ENCODE results near the gene CDON. TPM values are rescaled to one million over a fixed set of nuclear protein-coding genes. Genes with fewer than 3 reads are reported as not detected.

The CDON gene
- total and polyA plus RNA-seq, 4 donors: 1.5 to 25.6 (median 9.9) TPM

GRCh38 chr11:125960771-125961170 lies 101.9 kb downstream of the CDON start:
- no peak overlapping the region for H3K4me3 ChIP-seq
- H3K27ac ChIP-seq (ENCODE audit: low read depth in 1 of 2, low read length in 1 of 2): no peak overlapping the region
- H3K4me1 ChIP-seq (ENCODE audit: control insufficient read depth in 5 of 5, insufficient read depth in 5 of 5, low read length in 5 of 5): no peaks in the 10 kb centered on the region
- TF ChIP-seq CTCF (IDR thresholded peaks at IDR 0.05; ENCODE audit: control extremely low read depth, extremely low read depth): no peak
- no peak for ATAC-seq (ENCODE audit: insufficient read depth, low FRiP score)
- no peak for DNase-seq
- peaks cover 0 to 7% (median 2%) of the 10 kb centered on the region in 4 donors for H3K9me3 ChIP-seq (ENCODE audit: control insufficient read depth in 4 of 4, insufficient read depth in 3 of 4, low read length in 3 of 4)
- WGBS, 2 donors: 84 to 89% methylated on average over 6 of the region's 6 CpGs
- H3K36me3 ChIP-seq (ENCODE audit: control insufficient read depth in 4 of 4, insufficient read depth in 4 of 4, low read length in 4 of 4): peaks cover 0 to 3% (median 0%) of the 10 kb centered on the region in 4 donors
- H3K9ac ChIP-seq (ENCODE audit: insufficient read depth in 1 of 2, low read length in 2 of 2): no peak overlapping the region
- no peaks in the 10 kb centered on the region for H3K27me3 ChIP-seq (ENCODE audit: control insufficient read depth in 3 of 3, insufficient read depth in 3 of 3, low read length in 2 of 3)

- 83 to 88% methylated on average over 10 of the region's 10 CpGs for WGBS, 2 donors
- no peak for TF ChIP-seq CTCF (IDR thresholded peaks at IDR 0.05; ENCODE audit: control extremely low read depth, extremely low read depth)
- Histone ChIP-seq H3K9ac (ENCODE audit: insufficient read depth in 1 of 2, low read length in 2 of 2) (no peak overlapping the region), H3K9me3 (ENCODE audit: control insufficient read depth in 4 of 4, insufficient read depth in 3 of 4, low read length in 3 of 4) (peaks cover 0 to 7% (median 2%) of the 10 kb centered on the region in 4 donors), H3K27ac (ENCODE audit: low read depth in 1 of 2, low read length in 1 of 2) (no peak overlapping the region), H3K27me3 (ENCODE audit: control insufficient read depth in 3 of 3, insufficient read depth in 3 of 3, low read length in 2 of 3) (no peaks in the 10 kb centered on the region), H3K36me3 (ENCODE audit: control insufficient read depth in 4 of 4, insufficient read depth in 4 of 4, low read length in 4 of 4) (peaks cover 0 to 3% (median 0%) of the 10 kb centered on the region in 4 donors), H3K4me1 (ENCODE audit: control insufficient read depth in 5 of 5, insufficient read depth in 5 of 5, low read length in 5 of 5) (no peaks in the 10 kb centered on the region), H3K4me3 (no peak overlapping the region)
- no peak for ATAC-seq (ENCODE audit: insufficient read depth, low FRiP score)
- DNase-seq: no peak
Observed at GRCh38 chr11:125959931-125960330, 102.7 kb downstream of the CDON start.

- DNase-seq: no peak
- Histone ChIP-seq H3K9ac (ENCODE audit: insufficient read depth in 1 of 2, low read length in 2 of 2) (no peak overlapping the region), H3K4me3 (no peak overlapping the region), H3K4me1 (ENCODE audit: control insufficient read depth in 5 of 5, insufficient read depth in 5 of 5, low read length in 5 of 5) (no peaks in the 10 kb centered on the region), H3K27ac (ENCODE audit: low read depth in 1 of 2, low read length in 1 of 2) (no peak overlapping the region), H3K36me3 (ENCODE audit: control insufficient read depth in 4 of 4, insufficient read depth in 4 of 4, low read length in 4 of 4) (peaks cover 0 to 3% (median 0%) of the 10 kb centered on the region in 4 donors), H3K27me3 (ENCODE audit: control insufficient read depth in 3 of 3, insufficient read depth in 3 of 3, low read length in 2 of 3) (no peaks in the 10 kb centered on the region), H3K9me3 (ENCODE audit: control insufficient read depth in 4 of 4, insufficient read depth in 3 of 4, low read length in 3 of 4) (peaks cover 0 to 7% (median 2%) of the 10 kb centered on the region in 4 donors)
- 95 to 97% methylated on average over 6 of the region's 6 CpGs for WGBS, 2 donors
- no peak for ATAC-seq (ENCODE audit: insufficient read depth, low FRiP score)
- TF ChIP-seq CTCF (IDR thresholded peaks at IDR 0.05; ENCODE audit: control extremely low read depth, extremely low read depth): no peak
Observed at GRCh38 chr11:125959511-125959910, 103.2 kb downstream of the CDON start.

- Histone ChIP-seq H3K27ac (ENCODE audit: low read depth in 1 of 2, low read length in 1 of 2) (no peak overlapping the region), H3K9me3 (ENCODE audit: control insufficient read depth in 4 of 4, insufficient read depth in 3 of 4, low read length in 3 of 4) (peaks cover 0 to 7% (median 2%) of the 10 kb centered on the region in 4 donors), H3K27me3 (ENCODE audit: control insufficient read depth in 3 of 3, insufficient read depth in 3 of 3, low read length in 2 of 3) (peaks cover 0 to under 1% (median 0%) of the 10 kb centered on the region in 3 donors), H3K4me1 (ENCODE audit: control insufficient read depth in 5 of 5, insufficient read depth in 5 of 5, low read length in 5 of 5) (no peaks in the 10 kb centered on the region), H3K4me3 (no peak overlapping the region), H3K36me3 (ENCODE audit: control insufficient read depth in 4 of 4, insufficient read depth in 4 of 4, low read length in 4 of 4) (peaks cover 0 to 3% (median 0%) of the 10 kb centered on the region in 4 donors), H3K9ac (ENCODE audit: insufficient read depth in 1 of 2, low read length in 2 of 2) (no peak overlapping the region)
- DNase-seq: no peak
- no peak for TF ChIP-seq CTCF (IDR thresholded peaks at IDR 0.05; ENCODE audit: control extremely low read depth, extremely low read depth)
- no peak for ATAC-seq (ENCODE audit: insufficient read depth, low FRiP score)
- WGBS, 2 donors: 93 to 94% methylated on average over 4 of the region's 4 CpGs
Observed at GRCh38 chr11:125958872-125959400, 103.7 kb downstream of the CDON start.

Measured in lung (tissue), 12 donors.